Stimulated activated CD4-positive, alpha-beta T cell treated with anti-CD3 and anti-CD28 coated beads, Interleukin-4, amount 100 ng/mL, for 24 hours (primary cell): ENCODE measurements around the gene AGMAT.
A peak's percentile ranks its signal among the peaks of the same experiment; 100 is the strongest.

ENCODE experiments used
- DNase-seq: peaks from one replicate; pipeline ENCODE4 v3.0.0-alpha.2; 2020

AGMAT gene

DNA sequence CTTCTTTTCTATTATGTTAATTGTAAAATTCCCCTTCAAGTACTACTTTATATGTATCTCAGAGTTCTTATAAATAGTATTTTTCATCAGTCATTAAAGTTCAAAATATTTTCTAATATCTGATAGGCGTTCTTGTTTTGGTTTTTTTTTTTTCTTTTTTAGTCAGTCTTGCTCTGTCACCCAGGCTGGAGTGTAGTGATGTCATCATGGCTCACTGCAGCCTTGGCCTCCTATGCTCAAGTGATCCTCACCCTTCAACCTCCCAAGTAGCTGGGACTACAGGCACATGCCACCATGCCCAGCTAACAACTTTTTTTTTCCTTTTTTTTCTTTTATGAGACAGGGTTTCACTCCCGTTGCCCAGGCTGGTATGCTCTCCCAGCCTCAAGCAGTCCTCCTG, 27.3 kb downstream of the AGMAT start:
- no peak for DNase-seq

DNA sequence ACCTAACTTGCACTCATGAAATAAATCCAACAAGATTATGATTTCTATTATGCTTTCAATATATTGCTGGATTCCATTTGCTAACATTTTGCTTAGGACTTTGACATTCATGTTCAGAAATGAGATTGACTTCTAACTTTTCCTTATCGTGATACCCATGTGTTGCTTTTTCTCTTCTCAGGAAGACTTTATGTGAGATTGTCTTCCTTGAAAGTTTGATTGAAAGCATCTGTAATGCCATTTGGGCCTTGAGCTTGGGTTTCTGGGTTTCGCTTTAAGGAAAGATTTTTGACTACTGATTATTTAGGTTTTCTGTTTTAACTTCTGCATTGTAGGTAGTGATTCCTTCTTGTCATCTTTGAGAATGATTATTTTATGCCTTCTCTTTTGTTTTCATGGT, 27.8 kb downstream of the AGMAT start:
- no peak for DNase-seq

DNA sequence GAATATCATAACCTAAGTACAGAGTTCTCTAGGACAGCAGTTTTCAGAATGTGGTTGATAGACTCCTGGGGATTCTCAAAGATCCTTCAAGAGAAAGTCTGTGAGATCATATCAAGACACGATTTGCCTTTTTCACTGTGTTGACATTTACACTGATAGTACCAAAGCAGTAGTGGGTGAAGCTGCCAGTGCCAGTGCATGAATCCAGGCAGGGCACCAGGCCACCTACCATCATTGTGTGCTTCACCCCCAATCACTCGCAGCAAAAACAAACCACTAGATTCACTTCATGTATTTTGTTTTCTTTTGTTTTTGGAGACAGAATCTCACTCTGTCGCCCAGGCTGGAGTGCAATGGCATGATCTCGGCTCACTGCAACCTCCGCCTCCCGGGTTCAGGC, 34.3 kb downstream of the AGMAT start:
- DNase-seq = no peak

DNA sequence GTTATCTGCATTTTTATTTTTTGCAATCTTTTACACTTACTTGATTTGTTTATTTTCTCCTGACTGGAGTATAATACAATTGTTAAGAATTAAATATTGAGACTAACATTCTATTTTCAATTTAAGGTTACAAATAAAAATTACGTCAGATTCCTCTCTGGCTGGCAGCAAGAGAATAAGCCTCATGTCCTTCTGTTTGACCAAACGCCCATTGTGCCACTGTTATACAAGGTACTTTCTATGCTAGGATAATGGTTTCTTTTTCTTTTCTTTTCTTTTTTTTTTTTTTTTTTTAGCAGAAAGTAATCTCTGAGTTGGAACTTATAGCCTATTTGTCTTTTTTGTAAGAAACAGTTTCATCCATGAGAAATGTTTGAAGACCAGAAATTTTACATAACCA, 38.2 kb downstream of the AGMAT start:
- no peak for DNase-seq

DNA sequence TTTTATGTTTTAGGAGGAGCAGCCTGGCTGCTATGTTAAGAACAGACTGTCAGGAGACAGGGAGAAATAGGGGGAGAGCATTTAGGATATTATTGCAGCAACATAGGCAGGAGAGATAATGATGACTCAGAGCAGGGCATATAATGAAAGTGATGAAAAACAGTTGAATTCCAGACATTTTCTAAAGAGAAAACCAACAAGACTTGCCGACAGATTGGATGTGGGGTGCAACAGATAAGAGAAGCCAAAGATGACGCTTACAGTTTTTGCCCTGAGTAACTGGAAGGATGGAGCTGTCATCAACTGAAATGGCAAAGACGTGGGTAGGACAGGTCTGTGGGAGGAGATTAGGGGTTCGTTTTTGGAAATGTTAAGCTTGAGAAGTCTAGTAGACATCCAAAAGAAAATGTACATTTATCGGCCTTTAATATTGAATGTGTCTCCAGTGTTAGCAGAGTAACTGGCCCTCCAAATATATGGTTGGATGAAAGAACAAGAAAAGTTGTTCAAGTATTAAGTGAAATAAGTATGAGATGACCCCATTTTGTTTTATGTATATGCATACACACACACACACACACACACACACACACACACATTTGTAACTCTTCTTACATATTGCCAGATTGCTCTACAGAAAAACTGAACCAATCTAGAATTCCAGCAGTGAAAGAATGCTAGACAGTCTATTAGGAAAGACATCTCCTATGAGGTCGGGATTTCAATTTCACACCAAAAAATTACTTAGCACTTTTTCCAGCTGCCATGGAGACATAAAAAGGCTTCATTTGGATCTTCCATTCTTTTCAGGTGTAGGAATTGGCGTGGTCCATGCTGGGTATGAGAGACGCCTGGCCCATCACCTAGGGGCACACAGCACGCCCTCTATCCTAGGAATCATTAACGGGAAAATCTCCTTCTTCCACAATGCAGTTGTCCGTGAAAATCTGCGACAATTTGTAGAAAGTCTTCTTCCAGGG, 41.0 kb downstream of the AGMAT start:
- DNase-seq = no peak

DNA sequence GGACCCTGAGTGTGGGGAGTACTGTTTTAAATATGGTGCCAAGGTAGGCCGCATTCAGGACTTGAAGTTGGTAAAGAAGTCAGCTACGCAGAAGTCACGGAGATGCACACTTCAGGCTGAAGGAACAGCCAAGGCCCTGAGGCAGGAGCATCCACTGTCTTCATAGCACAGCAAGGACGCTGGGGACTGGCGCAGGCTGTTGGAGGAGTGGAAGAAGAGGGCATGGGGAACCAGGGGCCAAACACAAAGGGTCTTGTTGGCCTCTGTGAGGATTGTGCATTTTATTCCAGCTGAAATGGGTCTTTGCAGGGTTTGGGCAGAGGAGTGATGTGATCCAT, 41.6 kb downstream of the AGMAT start:
- DNase-seq = no peak

DNA sequence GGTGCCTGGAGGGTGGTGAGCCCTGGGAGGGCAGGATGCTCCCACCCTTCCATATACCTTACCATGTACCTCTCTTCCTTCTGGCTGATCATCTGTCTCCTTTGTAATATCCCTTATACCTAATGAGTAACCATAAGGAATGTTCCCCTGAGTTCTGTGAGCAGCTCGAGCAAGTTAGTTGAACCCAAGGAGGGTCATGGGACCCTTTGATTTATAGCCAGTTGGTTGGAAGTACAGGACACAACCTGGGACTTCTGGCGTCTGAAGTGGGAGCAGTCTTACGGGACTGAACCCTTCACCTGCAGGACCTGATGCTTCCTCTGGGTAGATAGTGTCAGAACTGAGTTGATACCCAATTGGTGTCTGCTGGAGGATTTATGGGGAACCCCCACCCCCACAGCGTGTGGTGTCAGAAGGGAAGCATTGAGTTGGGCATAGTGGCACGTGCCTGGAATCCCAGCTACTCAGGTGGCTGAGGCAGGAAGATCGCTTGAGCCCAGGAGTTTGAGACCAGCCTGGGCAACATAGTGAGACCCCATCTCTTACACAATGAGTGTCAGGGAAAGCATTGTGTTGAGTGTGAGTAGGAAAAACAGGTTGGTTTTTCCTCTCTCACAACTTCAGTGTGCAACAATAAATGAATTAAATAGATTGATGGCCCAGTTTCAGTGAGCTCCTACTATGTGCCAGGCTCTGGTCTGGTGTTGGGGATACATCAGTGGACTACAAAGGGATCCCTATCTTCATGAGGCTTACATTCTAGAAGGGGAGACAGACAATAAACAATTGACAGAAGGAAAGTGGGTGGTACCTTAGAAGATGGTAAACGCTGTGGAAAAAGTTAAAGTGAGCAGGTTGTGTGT, 42.2 kb downstream of the AGMAT start:
- no peak for DNase-seq

DNA sequence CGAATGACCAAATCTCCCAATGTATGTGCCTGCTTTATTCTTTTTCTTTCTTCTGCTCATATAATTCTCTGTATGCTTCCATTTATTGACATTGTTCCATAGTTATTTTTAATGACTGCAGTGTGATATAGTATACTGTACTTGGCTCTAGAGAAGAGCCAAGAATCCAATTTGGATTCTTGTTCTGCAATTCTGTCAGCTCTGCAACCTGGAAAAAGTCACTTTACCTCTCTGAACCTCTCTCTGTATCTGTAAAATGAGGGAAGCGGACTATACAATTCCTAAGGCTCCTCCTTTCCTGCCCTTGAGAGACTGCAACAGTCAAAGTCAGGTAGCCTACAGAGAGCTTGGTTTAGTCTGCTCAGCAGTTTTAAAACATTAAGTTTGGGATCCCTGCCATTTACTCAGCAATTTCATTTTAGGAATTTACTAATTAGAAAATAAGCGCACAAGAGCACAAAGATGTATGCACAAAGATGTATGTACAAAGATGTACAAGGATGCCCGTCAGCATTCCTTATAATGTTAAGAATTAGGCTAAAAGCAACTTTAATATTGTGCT, 43.5 kb downstream of the AGMAT start:
- DNase-seq = no peak

DNA sequence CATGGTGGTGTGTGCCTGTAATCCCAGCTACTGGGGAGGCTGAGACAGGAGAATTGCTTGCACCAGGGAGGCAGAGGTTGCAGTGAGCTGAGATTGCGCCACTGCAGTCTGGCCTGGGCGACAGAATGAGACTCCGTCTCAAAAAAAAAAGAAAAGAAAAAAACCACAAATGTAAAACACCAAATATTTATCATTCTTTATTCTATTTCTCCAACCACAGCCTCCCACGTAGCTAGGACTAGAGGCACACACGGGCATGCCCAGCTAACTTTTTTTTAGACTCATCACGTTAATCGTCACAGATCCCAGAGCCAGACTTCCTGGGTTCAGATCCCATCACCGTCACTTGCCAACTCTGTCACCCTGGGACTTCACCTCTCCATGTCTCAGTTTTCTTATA, 44.7 kb downstream of the AGMAT start:
- DNase-seq = no peak

DNA sequence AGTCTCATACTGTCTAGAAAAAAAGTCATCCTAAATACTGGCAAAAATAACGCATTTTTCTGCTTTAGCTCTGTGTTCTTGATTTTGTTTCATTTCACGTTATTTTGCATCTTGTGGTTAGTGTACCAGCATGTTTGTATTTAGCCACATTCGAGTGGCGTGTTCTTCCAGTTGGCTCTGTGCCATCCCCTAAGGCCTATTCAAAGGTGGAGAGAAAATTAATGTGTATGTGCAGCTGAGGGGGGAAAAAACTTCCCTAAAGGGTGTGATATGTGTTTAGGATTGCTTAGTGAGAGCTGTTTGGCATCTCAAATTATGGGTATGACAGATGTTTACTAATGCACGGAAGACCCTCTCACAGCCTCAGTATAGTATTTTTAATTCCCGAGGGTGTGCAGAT, 46.1 kb downstream of the AGMAT start:
- DNase-seq = no peak

DNA sequence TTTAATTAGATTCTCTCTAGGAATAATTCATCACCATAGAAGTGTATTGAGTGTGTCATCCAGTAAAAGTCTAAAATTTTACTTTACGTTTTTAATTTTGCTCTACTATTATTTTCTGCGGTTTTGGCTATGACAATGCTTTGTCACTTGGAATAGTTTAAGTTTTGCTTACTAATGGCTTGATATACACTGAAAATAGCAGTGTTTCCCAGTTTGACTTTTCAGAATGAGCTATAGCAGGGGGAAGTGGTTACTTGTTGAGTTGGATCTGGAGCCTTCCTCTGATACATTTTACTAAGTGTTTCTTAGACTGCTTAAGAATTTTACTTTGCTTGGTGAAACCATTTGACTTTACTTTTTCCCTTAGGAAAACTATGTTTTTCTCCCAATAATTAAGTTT, 53.2 kb downstream of the AGMAT start:
- no peak for DNase-seq

DNA sequence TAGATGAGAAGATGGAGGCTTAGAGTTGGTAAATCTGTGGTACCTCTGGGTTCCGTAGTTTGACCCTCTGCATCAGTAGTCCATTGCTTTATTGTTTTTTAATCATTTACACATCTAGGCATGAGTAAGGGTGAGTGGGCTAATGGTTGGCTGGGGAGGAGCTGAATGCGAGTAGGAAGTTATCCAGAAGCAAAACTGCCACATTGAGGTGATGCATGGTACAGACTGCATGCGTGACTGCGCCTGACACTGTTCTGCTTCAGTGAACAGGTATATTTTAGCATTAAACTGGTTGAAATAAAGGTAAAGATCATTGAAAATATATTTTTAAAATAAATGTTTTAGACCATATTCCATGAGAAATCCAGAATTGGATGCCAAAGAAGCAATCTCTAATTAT, 53.8 kb downstream of the AGMAT start:
- DNase-seq = no peak

DNA sequence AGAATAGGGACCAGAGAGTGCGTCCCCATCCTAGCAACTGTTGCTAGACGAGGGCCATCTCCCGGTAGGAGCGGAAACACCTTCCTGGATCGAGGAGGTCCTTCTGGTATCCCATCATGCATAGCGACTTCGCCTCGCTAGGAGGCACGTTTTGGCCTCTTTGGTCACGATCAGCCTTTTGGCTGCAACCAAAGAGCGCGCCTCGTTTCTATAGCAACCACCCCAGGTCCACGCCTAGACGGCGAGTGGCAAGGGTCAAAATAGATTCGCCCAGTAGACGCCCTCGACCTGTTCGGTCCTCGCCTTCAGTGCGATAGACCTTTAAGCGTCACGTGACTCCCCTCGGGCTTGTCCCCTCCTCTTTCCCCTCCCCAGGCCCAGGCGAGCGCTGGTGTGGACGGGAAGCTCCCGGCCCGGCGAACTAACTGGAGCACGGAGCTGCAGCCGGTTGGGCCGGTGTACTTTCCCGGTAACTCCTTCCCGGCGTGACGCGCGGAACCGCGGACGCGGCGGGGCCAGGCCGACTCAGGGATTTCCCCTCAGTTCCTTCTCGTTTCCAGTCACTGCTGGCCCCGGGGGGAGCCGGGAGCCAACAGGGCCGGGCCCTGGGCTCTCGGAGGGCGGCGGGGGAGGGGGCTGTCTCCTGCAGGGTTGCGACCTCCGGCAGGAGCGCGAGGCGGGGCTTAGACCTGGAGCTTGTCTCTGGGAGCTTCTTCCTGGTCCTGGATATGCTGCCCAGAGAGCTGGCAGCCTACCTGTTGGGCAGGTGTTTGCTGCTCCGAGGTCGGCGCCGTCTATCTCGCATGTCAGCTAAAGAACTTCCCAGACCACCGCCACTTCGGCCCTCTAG, 58.1 kb downstream of the AGMAT start, which contains the start of gene DNAJC16:
DNAJC16 (plus strand) TSS at position 359 of the 850 bp plus-strand sequence. CDS start 2,258 bp downstream, outside the sequence.
- DNase-seq = peak; percentile 98

DNA sequence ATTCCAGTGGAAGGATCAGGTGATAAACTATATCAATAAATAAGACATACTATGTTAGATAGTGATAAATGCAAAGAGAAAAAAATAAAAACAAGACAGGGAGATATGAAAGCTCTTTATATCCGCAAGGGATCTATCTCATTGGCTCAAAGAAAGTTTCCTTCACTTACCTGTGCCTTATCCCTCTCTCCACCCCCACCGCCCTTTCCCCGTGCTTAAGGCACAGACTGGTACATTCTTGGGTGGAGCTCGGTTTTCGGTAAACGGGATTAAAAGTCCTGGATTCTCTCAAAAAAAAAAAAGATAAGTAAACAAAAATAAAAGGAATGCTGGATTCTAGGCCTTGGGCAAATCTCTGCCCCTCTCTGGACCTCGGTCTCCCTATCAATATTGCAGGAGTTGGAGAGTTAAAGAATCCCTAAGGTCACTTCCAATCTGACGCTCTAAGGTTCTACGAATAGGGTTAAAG, 58.8 kb downstream of the AGMAT start:
- no peak for DNase-seq

DNA sequence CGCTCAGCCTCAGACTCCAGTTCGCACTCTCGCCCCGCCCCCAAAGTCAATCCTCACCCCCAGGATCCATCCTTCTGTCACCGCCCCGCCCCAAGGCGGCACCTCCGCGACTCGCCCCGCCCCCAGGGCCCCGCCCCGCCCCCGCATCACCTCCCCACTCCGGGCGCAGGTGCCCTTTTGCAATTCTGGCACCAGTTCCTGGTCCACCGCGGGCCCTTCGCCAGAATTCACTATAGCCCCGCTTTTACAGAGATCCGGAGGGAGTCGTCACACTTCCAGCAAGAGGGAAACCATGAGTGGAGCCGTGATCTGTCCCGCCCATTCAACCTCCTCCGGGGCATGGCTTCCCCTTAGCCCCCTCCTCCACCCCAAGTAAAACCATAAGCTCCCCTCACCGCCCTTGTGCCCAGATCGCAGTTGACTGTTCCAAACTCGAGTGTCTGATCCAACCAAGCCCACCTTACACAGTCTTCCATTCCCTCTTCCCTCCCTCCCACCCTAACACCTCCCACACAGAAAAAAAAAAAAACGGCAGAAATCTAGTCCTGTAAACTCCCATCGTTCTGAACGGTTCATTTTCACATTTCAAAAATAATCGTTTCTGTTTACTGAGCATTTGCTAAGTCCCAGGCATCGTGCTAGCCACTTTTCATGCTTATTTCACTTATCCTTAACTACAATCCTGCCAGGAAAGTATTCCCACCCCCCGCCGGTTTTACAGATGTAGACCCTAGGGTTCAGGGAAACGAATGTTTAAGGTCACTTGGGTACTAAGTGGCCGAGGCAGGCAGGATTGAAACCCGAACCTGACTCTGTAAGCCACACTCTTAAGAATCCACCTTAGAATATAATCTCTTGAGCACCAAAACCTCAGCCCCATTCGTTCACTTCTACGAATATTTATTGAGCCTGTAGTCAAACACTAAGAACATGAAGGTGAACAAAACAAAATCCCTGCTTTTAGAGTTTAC, 59.5 kb downstream of the AGMAT start:
- peak; percentile 9 for DNase-seq

DNA sequence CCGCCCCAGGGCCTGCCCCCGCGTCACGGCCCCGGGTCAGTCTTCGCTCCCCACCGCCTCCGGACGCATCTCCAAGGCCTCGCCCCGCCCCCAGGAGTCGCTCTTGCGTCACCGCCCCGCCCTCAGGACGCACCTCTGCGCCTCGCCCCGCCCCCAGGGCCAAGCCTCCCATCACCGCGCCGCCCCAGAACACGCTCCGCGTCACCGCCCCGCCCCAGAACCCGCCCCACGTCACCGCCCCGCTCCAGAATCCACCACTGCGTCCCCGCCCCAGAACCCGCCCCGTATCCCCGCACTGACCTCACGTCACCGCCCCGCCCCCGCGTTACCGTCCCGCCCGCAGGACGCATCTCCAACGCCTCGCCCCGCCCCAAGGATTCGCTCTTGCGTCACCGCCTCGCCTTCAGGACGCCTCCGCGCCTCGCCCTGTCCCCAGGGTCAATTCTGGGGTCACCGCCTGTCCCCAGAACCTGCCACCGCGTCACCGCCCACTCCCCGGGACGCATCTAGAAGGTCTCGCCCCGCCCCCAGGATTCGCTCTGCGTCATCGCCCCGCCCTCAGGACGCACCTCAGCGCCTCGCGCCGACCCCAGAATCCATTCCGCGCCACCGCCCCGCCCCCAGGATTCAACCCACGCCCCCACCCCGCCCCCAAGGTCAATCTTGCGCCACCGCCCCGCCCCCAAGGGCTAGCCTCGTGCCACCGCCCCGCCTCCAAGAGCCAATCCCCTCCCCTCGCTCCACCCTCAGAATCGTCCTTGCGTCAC, 60.4 kb downstream of the AGMAT start:
- peak; percentile 100 for DNase-seq

DNA sequence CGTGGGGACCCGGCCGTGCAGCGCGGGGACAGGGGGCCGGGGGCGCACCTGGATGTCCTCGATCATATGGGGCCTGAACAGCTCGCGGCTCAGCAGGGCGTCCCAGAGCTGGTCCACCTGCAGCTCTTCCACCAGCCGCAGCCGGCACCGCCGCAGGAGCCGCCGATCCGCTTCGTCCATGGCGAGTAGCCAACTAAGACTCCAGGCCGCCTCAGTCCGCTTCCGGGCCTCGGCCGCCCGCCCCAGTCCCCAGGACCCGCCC, 60.9 kb downstream of the AGMAT start, which contains the start of gene CASP9:
CASP9 (minus strand) TSS at position 195 of the 262 bp plus-strand sequence; CDS start at position 180, 15 bp downstream.
- DNase-seq = no peak

DNA sequence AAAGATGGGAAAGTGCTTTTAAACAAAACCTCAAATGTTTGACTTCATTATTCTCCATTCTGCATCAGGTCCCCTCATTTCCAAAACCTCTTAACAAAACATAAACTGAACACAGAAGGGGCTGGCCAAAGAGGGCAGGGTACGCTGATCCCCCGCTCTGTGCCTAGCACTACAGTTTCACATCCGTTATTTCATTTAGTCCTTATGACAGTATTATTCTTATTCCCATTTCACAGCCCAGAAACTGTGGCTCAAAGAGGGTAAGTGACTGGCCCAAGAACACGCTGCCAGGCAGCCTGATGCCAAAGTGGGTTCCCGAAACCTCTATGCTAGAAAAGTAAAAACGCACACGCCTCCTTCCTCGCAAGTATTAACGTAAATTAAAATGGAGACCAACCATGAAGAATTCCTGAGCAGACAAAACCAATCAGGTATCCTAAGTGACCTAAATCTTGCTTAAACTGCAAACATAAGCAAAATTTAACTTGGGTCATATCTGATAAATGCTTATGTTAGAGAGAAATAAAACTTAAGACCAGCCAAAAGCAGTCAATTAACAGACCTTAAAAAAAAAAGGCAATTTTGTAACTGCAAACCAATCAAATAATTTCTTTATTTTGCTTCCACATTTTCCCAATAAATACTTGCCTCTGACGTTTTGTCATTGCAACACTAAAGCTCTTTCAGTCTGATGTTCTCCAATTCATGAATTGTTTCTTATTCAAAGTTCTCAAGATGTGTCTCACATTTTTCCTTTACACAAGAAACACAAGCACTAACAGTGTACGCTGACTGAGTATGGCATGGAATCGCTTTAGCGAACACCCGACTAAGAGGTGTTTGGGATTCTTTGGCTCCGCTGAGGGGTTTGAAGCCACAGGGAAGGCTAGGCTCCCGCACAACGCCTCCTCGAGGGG, 61.5 kb downstream of the AGMAT start:
- DNase-seq = no peak

DNA sequence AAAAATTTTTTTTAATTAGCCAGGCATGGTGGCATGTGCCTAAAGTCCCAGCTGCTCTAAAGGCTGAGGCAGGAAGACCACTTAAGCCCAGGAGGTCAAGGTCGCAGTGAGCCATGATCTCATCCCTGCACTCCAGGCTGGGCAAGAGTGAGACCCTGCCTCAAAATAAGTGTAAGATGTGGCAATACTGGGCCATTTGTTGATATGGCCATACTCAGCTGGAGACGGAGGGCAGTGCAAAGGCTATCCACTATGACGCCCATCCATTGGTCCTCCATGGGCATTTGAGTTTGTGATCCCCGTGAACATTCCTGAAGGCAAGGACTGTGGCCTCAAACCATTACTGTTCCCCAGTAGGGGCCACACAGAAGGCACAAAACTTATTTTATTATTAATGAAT, 62.3 kb downstream of the AGMAT start:
- no peak for DNase-seq
